ENCODE data around the gene CUEDC1.

CUEDC1 gene

GRCh38 chr17:57879437-57880085 is 75.7 kb downstream of the CUEDC1 start:
- Histone ChIP-seq H3K79me2 (no peaks in the 10 kb centered on the region), H3K36me3 (ENCODE audit: control insufficient read depth, insufficient read depth, low read length) (no peaks in the 10 kb centered on the region), H3K9me3 (ENCODE audit: control insufficient read depth, low read length) (no peaks in the 10 kb centered on the region), H3K4me1 (peaks cover 25% of the 10 kb centered on the region), H3K9ac (no peak overlapping the region), H3K27me3 (ENCODE audit: control insufficient read depth, insufficient read depth, low read length) (no peaks in the 10 kb centered on the region), H3K4me2 (ENCODE audit: low read length) (no peak overlapping the region), H3K27ac (no peak overlapping the region), H3K4me3 (ENCODE audit: low read depth, low read length) (no peak overlapping the region), H2AFZ (peak overlapping the region; percentile 46)
- no peak for TF ChIP-seq CTCF (IDR thresholded peaks at IDR 0.05)

- Histone ChIP-seq H3K27me3 (ENCODE audit: control insufficient read depth, insufficient read depth, low read length) (no peaks in the 10 kb centered on the region), H3K4me2 (ENCODE audit: low read length) (no peak overlapping the region), H3K79me2 (no peaks in the 10 kb centered on the region), H3K9me3 (ENCODE audit: control insufficient read depth, low read length) (no peaks in the 10 kb centered on the region), H3K4me3 (ENCODE audit: low read depth, low read length) (no peak overlapping the region), H3K27ac (no peak overlapping the region), H3K36me3 (ENCODE audit: control insufficient read depth, insufficient read depth, low read length) (no peaks in the 10 kb centered on the region), H3K9ac (no peak overlapping the region), H2AFZ (no peak overlapping the region), H3K4me1 (peaks cover 30% of the 10 kb centered on the region)
- no peak for TF ChIP-seq CTCF (IDR thresholded peaks at IDR 0.05)
Measured at GRCh38 chr17:57877803-57878377, 77.3 kb downstream of the CUEDC1 start.

- Histone ChIP-seq H2AFZ (no peak overlapping the region), H3K9ac (no peak overlapping the region), H3K27ac (no peak overlapping the region), H3K9me3 (ENCODE audit: control insufficient read depth, low read length) (no peaks in the 10 kb centered on the region), H3K4me2 (ENCODE audit: low read length) (no peak overlapping the region), H3K79me2 (no peaks in the 10 kb centered on the region), H3K27me3 (ENCODE audit: control insufficient read depth, insufficient read depth, low read length) (no peaks in the 10 kb centered on the region), H3K4me1 (peaks cover 30% of the 10 kb centered on the region), H3K36me3 (ENCODE audit: control insufficient read depth, insufficient read depth, low read length) (no peaks in the 10 kb centered on the region), H3K4me3 (ENCODE audit: low read depth, low read length) (no peak overlapping the region)
- TF ChIP-seq CTCF (IDR thresholded peaks at IDR 0.05): no peak
Measured at GRCh38 chr17:57876866-57877237, 78.4 kb downstream of the CUEDC1 start.

GRCh38 chr17:57876023-57876865 is 79.0 kb downstream of the CUEDC1 start:
- no peak for TF ChIP-seq CTCF (IDR thresholded peaks at IDR 0.05)
- Histone ChIP-seq H3K36me3 (ENCODE audit: control insufficient read depth, insufficient read depth, low read length) (no peaks in the 10 kb centered on the region), H3K4me2 (ENCODE audit: low read length) (no peak overlapping the region), H3K4me3 (ENCODE audit: low read depth, low read length) (no peak overlapping the region), H2AFZ (no peak overlapping the region), H3K27me3 (ENCODE audit: control insufficient read depth, insufficient read depth, low read length) (no peaks in the 10 kb centered on the region), H3K9me3 (ENCODE audit: control insufficient read depth, low read length) (no peaks in the 10 kb centered on the region), H3K4me1 (peaks cover 30% of the 10 kb centered on the region), H3K27ac (no peak overlapping the region), H3K79me2 (no peaks in the 10 kb centered on the region), H3K9ac (no peak overlapping the region)

Measured in parathyroid adenoma (tissue), 2 donors.